ENCODE data around the gene ADNP2.

Gene ADNP2, protein sequence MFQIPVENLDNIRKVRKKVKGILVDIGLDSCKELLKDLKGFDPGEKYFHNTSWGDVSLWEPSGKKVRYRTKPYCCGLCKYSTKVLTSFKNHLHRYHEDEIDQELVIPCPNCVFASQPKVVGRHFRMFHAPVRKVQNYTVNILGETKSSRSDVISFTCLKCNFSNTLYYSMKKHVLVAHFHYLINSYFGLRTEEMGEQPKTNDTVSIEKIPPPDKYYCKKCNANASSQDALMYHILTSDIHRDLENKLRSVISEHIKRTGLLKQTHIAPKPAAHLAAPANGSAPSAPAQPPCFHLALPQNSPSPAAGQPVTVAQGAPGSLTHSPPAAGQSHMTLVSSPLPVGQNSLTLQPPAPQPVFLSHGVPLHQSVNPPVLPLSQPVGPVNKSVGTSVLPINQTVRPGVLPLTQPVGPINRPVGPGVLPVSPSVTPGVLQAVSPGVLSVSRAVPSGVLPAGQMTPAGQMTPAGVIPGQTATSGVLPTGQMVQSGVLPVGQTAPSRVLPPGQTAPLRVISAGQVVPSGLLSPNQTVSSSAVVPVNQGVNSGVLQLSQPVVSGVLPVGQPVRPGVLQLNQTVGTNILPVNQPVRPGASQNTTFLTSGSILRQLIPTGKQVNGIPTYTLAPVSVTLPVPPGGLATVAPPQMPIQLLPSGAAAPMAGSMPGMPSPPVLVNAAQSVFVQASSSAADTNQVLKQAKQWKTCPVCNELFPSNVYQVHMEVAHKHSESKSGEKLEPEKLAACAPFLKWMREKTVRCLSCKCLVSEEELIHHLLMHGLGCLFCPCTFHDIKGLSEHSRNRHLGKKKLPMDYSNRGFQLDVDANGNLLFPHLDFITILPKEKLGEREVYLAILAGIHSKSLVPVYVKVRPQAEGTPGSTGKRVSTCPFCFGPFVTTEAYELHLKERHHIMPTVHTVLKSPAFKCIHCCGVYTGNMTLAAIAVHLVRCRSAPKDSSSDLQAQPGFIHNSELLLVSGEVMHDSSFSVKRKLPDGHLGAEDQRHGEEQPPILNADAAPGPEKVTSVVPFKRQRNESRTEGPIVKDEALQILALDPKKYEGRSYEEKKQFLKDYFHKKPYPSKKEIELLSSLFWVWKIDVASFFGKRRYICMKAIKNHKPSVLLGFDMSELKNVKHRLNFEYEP

DNA sequence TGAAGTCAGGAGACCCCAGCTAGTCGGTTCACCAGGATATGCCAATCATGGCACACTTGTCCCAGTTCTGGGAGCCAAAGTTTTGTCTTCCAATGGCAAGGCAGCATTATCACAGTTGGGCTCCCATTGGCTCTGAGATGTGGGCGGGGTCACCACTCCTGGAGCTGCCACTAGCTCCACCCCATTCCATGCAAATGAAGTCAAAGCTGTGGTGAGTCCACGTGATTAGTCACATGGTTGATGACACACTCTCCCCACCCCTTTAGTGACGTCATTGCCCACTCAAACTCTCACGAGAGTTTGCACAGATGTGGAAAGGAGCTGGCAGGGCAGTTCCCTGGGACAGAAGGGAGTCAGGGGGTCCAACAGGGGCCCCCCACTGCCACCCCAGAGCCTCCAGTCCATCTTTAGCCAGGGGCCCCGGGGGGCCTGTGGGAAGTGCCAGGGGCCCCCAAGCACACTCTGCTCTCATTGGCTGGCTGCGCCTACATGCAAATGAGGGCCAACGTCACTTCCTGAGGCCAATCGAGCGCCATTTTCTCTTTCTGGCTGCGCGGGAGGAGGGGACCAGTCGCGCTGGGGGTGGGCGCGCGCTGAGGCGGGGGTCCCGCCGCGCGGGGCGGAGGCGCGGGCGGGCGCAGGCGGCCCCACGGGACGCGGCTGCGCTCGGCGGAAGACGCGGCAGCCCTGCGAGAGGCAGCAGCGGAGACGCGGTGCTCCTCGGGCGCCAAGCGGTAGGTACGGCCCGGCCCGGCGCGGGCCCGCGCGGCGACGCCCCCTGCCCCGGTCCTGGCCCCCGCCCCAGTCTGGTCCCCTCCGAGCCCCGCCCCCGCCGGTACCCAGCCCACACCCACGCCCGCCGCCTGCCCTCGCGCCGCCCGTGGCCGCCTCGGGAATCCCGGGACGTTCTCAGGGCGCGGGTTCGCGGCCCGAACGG is at the start of gene ADNP2:
ADNP2 (plus strand) TSS at position 524 of the 937 bp plus-strand sequence. CDS start 8,281 bp downstream, outside the sequence.
- 0 out of 2 replicates have a peak, but pooled peaks have one; percentile 35 for TF ChIP-seq ZNF565 (CRISPR knock-in tag; conservative IDR thresholded peaks at IDR 0.05; ENCODE audit: low read depth)
- peak; percentile 56; the same call in 1 of the 2 replicates for TF ChIP-seq ARNTL (CRISPR knock-in tag; IDR thresholded peaks at IDR 0.05; ENCODE audit: borderline replicate concordance, low read depth)
- TF ChIP-seq ISL1 (CRISPR knock-in tag; IDR thresholded peaks at IDR 0.05): no peak
- TF ChIP-seq, protein P1, sequence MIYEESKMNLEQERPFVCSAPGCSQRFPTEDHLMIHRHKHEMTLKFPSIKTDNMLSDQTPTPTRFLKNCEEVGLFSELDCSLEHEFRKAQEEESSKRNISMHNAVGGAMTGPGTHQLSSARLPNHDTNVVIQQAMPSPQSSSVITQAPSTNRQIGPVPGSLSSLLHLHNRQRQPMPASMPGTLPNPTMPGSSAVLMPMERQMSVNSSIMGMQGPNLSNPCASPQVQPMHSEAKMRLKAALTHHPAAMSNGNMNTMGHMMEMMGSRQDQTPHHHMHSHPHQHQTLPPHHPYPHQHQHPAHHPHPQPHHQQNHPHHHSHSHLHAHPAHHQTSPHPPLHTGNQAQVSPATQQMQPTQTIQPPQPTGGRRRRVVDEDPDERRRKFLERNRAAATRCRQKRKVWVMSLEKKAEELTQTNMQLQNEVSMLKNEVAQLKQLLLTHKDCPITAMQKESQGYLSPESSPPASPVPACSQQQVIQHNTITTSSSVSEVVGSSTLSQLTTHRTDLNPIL (CRISPR knock-in tag; IDR thresholded peaks at IDR 0.05; ENCODE audit: low read depth): no peak; the same call in 1 of the 2 replicates
- no peak for TF ChIP-seq CSDC2 (CRISPR knock-in tag; IDR thresholded peaks at IDR 0.05)
- TF ChIP-seq, protein P2, sequence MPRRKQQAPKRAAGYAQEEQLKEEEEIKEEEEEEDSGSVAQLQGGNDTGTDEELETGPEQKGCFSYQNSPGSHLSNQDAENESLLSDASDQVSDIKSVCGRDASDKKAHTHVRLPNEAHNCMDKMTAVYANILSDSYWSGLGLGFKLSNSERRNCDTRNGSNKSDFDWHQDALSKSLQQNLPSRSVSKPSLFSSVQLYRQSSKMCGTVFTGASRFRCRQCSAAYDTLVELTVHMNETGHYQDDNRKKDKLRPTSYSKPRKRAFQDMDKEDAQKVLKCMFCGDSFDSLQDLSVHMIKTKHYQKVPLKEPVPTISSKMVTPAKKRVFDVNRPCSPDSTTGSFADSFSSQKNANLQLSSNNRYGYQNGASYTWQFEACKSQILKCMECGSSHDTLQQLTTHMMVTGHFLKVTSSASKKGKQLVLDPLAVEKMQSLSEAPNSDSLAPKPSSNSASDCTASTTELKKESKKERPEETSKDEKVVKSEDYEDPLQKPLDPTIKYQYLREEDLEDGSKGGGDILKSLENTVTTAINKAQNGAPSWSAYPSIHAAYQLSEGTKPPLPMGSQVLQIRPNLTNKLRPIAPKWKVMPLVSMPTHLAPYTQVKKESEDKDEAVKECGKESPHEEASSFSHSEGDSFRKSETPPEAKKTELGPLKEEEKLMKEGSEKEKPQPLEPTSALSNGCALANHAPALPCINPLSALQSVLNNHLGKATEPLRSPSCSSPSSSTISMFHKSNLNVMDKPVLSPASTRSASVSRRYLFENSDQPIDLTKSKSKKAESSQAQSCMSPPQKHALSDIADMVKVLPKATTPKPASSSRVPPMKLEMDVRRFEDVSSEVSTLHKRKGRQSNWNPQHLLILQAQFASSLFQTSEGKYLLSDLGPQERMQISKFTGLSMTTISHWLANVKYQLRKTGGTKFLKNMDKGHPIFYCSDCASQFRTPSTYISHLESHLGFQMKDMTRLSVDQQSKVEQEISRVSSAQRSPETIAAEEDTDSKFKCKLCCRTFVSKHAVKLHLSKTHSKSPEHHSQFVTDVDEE (CRISPR knock-in tag; IDR thresholded peaks at IDR 0.05): no peak
- TF ChIP-seq ZC3H10 (CRISPR knock-in tag; IDR thresholded peaks at IDR 0.05): no peak
- no peak for TF ChIP-seq GLIS3 (CRISPR knock-in tag; IDR thresholded peaks at IDR 0.05)
- TF ChIP-seq ZFP30 (CRISPR knock-in tag; IDR thresholded peaks at IDR 0.05): no peak
- peak; percentile 94 for ATAC-seq

DNA sequence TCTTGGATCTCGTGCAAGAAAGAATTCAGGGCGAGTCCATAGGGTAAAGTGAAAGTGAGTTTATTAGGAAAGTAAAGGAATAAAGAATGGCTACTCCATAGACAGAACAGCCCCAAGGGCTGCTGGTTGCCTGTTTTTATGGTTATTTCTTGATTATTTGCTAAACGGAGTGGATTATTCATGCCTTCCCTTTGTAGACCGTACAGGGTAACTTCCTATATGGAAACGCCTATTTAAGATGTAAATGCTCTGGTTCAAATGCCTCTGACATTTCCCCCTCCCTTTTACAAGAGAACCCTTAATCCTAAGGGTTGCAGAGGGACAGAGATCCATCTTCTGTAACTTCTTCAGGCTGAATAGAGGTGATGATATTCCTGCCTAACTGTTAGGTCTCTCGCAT is 49.1 kb upstream of the ADNP2 start:
- no peak for TF ChIP-seq TCF4 (CRISPR knock-in tag; IDR thresholded peaks at IDR 0.05; ENCODE audit: borderline replicate concordance)
- TF ChIP-seq ZFP30 (CRISPR knock-in tag; IDR thresholded peaks at IDR 0.05): no peak
- TF ChIP-seq CSDC2 (CRISPR knock-in tag; IDR thresholded peaks at IDR 0.05): no peak
- no peak for TF ChIP-seq ZNF565 (CRISPR knock-in tag; conservative IDR thresholded peaks at IDR 0.05; ENCODE audit: low read depth)
- TF ChIP-seq ZNF8 (CRISPR knock-in tag; IDR thresholded peaks at IDR 0.05): no peak
- TF ChIP-seq ESRRG (CRISPR knock-in tag; IDR thresholded peaks at IDR 0.05): no peak
- no peak for TF ChIP-seq ISL1 (CRISPR knock-in tag; IDR thresholded peaks at IDR 0.05)
- no peak for TF ChIP-seq RARB (CRISPR knock-in tag; IDR thresholded peaks at IDR 0.05)
- ATAC-seq: no peak

DNA sequence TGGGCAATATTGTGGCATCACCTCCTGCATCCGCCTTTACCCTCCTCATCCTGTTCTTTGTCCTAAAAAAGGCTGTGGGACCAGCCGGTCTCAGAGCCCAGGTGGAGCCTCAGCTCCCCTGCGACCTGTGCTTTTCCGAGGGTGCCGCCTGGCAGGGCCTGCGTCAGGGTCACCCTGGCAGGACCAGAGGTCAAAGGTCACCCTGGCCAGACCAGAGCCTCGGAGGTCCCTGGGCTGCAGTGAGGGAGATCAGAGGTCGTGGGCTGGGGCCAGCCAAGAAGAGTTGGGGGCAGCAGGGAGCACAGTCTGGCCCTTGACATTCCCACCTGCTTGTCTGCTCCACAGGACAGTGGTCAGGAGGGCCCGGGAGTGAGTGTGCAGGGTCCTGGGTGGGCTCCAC is 43.4 kb upstream of the ADNP2 start:
- no peak for ATAC-seq
- TF ChIP-seq ZNF70 (CRISPR knock-in tag; IDR thresholded peaks at IDR 0.05): no peak
- TF ChIP-seq SNAI2 (CRISPR knock-in tag; IDR thresholded peaks at IDR 0.05): no peak
- no peak for TF ChIP-seq RARB (CRISPR knock-in tag; IDR thresholded peaks at IDR 0.05)
- TF ChIP-seq, protein P2 (CRISPR knock-in tag; IDR thresholded peaks at IDR 0.05): no peak
- TF ChIP-seq TCF4 (CRISPR knock-in tag; IDR thresholded peaks at IDR 0.05; ENCODE audit: borderline replicate concordance): no peak
- no peak for TF ChIP-seq ZNF8 (CRISPR knock-in tag; IDR thresholded peaks at IDR 0.05)
- TF ChIP-seq, protein P3, sequence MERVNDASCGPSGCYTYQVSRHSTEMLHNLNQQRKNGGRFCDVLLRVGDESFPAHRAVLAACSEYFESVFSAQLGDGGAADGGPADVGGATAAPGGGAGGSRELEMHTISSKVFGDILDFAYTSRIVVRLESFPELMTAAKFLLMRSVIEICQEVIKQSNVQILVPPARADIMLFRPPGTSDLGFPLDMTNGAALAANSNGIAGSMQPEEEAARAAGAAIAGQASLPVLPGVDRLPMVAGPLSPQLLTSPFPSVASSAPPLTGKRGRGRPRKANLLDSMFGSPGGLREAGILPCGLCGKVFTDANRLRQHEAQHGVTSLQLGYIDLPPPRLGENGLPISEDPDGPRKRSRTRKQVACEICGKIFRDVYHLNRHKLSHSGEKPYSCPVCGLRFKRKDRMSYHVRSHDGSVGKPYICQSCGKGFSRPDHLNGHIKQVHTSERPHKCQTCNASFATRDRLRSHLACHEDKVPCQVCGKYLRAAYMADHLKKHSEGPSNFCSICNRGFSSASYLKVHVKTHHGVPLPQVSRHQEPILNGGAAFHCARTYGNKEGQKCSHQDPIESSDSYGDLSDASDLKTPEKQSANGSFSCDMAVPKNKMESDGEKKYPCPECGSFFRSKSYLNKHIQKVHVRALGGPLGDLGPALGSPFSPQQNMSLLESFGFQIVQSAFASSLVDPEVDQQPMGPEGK (CRISPR knock-in tag; IDR thresholded peaks at IDR 0.05; ENCODE audit: borderline replicate concordance): no peak
- TF ChIP-seq GLIS3 (CRISPR knock-in tag; IDR thresholded peaks at IDR 0.05): no peak
- TF ChIP-seq ZNF565 (CRISPR knock-in tag; conservative IDR thresholded peaks at IDR 0.05; ENCODE audit: low read depth): no peak
- TF ChIP-seq ISL1 (CRISPR knock-in tag; IDR thresholded peaks at IDR 0.05): no peak
- TF ChIP-seq BACH2 (CRISPR knock-in tag; IDR thresholded peaks at IDR 0.05; ENCODE audit: borderline replicate concordance): no peak
- no peak for TF ChIP-seq TOX (CRISPR knock-in tag; IDR thresholded peaks at IDR 0.05; ENCODE audit: borderline replicate concordance)
- TF ChIP-seq ARNTL (CRISPR knock-in tag; IDR thresholded peaks at IDR 0.05; ENCODE audit: borderline replicate concordance, low read depth): no peak
- TF ChIP-seq CSDC2 (CRISPR knock-in tag; IDR thresholded peaks at IDR 0.05): no peak
- no peak for TF ChIP-seq ZC3H10 (CRISPR knock-in tag; IDR thresholded peaks at IDR 0.05)
- TF ChIP-seq PPARA (CRISPR knock-in tag; IDR thresholded peaks at IDR 0.05; ENCODE audit: borderline replicate concordance): no peak
- TF ChIP-seq, protein P4, sequence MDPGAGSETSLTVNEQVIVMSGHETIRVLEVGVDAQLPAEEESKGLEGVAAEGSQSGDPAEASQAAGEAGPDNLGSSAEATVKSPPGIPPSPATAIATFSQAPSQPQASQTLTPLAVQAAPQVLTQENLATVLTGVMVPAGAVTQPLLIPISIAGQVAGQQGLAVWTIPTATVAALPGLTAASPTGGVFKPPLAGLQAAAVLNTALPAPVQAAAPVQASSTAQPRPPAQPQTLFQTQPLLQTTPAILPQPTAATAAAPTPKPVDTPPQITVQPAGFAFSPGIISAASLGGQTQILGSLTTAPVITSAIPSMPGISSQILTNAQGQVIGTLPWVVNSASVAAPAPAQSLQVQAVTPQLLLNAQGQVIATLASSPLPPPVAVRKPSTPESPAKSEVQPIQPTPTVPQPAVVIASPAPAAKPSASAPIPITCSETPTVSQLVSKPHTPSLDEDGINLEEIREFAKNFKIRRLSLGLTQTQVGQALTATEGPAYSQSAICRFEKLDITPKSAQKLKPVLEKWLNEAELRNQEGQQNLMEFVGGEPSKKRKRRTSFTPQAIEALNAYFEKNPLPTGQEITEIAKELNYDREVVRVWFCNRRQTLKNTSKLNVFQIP (CRISPR knock-in tag; IDR thresholded peaks at IDR 0.05; ENCODE audit: borderline replicate concordance, low read depth): no peak
- no peak for TF ChIP-seq ZFP3 (CRISPR knock-in tag; IDR thresholded peaks at IDR 0.05)
- no peak for TF ChIP-seq ZFP30 (CRISPR knock-in tag; IDR thresholded peaks at IDR 0.05)
